Adrenal gland (tissue), 5 donors: ENCODE data around the gene JPT1.

Experiments used
- CTCF ChIP-seq, 6 experiments: fragments of 450-650 bp in 4 of 6; fragments of 200-600 bp in 2 of 6; sonication (generic) in 1 of 6; IDR thresholded peaks; 1 replicate in 5 of 6; 2 replicates in 1 of 6; pipeline versions ENCODE4 v1.5.1 to v1.8.0; 2016 to 2021; ENCODE audit warnings: antibody characterized with exemption in 6 of 6, mild to moderate bottlenecking in 2 of 6, moderate library complexity in 1 of 6
- POLR2A ChIP-seq, 2 donors: fragments of 450-650 bp; IDR thresholded peaks; one replicate each; pipeline ENCODE4 v1.6.1; 2017; ENCODE audit warnings: antibody characterized with exemption in 2 of 2, mild to moderate bottlenecking in 2 of 2, moderate library complexity in 1 of 2
- donor health status: DM: no; HTN: no; CAD: no.

- TF ChIP-seq POLR2A (IDR thresholded peaks at IDR 0.05) (no peak), CTCF (IDR thresholded peaks at IDR 0.05) (no peak)
Measured at GRCh38 chr17:75135452-75135851, 18.9 kb downstream of the JPT1 start.
